ENCODE measurements around the gene AUTS2. TPM values are rescaled to one million over a fixed set of nuclear protein-coding genes. Genes with fewer than 3 reads are reported as not detected.
A peak's percentile ranks its signal among the peaks of the same experiment; 100 is the strongest.

Gene AUTS2
- total RNA-seq, 5 donors from 2014 or later (not counting 1 experiment from before 2014, with no cell fraction given): 10.6 to 66.2 (median 37.6) TPM

DNA sequence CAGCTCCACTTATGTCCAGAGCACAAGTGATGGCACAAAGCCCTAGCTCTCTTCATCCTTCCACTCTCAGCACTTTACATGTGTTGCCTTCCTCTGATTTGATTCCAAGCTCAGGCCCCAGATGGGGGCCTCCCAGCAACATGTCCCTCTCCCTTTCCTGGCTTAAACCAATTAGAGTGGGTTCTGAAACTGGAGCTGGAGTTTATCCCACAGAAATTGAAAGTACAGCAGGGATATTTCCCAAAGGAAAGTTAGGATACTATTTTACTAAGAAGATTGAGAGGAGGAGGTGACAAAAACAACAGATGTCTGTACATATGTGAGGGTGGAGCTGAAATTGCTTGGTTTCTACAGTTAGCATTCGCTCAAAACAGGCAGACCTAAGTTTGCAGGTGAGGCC, 724.6 kb downstream of the AUTS2 start:
- Mint-ChIP-seq H3K4me3 (no peak overlapping the region), H3K27me3 (no peaks in the 10 kb centered on the region), H3K36me3 (no peaks in the 10 kb centered on the region), H3K27ac (peak overlapping the region in 1 of 2 donors; percentile 59), H3K4me1 (peaks cover 11 to 29% (median 20%) of the 10 kb centered on the region in 3 donors), H3K9me3 (peaks cover 0 to 4% (median 1%) of the 10 kb centered on the region in 3 donors)
- ChIA-PET POLR2A (interaction anchor here in 1 of 2 donors (0.5 kb wide), 1 partner anchor 50 kb away, joined by 3 read pairs; no protein-coding TSS in a partner anchor), CTCF (no interaction called here)
- Histone ChIP-seq H3K36me3 (ENCODE audit: control insufficient read depth in 2 of 2, extremely low read depth in 1 of 2, insufficient read depth in 1 of 2, low read length in 1 of 2) (no peaks in the 10 kb centered on the region), H3K4me3 (ENCODE audit: control insufficient read depth in 1 of 2, extremely low read depth in 1 of 2, low read length in 1 of 2) (no peak overlapping the region), H3K9me3 (no peaks in the 10 kb centered on the region), H3K27ac (ENCODE audit: low read length) (no peak overlapping the region), H3K4me1 (ENCODE audit: control insufficient read depth in 1 of 2, extremely low read depth in 1 of 2, insufficient read depth in 2 of 2, low read length in 2 of 2) (peaks cover 6 to 26% of the 10 kb centered on the region in 2 experiments), H3K27me3 (replicated peaks in 1 of 2; ENCODE audit: control insufficient read depth in 2 of 2, extremely low read depth in 1 of 2, insufficient read depth in 2 of 2, low read length in 1 of 2) (no peaks in the 10 kb centered on the region)
- DNase-seq (no peak), ATAC-seq (replicated peaks in 1 of 4) (no peak)
- WGBS (ENCODE audit: insufficient coverage): 50% methylated on average over 1 of the region's 1 CpG

DNA sequence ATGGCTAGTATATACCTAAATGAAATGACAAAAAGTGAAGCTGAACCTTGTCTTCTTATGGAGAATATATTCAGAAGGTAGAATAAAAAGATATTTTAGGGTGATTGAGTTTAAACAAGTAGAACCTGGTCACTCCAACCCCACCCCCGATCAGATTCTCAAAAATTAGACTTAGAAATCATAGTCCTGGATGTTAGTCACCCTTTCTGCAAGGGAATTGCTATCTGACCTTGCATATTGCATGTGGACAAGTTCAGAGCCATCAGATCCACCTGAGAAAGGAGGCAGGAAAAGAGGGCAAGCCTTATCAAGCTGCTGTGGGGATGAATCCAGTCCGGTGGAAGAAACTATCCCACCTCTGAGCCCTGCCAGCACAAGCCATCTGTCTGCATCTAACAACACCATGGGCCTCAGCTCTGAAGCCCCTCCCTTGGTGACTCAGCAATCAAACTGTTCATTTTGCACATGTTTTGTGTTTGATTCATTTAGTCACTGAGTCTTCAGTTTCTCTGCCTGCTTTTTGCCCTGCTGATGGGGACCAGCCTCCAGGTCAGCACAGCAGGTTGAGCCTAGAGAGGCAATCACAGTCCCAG, 727.3 kb downstream of the AUTS2 start:
- H3K9me3 ChIP-seq: no peaks in the 10 kb centered on the region
- H3K36me3 Mint-ChIP-seq: no peaks in the 10 kb centered on the region
- H3K27me3 Mint-ChIP-seq: no peaks in the 10 kb centered on the region
- no CpG with 5 or more reads among the region's 2 CpGs for WGBS (ENCODE audit: insufficient coverage)
- peaks cover 2 to 3% (median 3%) of the 10 kb centered on the region in 3 donors for H3K4me1 Mint-ChIP-seq
- no peak overlapping the region for H3K27ac Mint-ChIP-seq
- H3K36me3 ChIP-seq (ENCODE audit: control insufficient read depth in 2 of 2, extremely low read depth in 1 of 2, insufficient read depth in 1 of 2, low read length in 1 of 2): no peaks in the 10 kb centered on the region
- CTCF ChIA-PET: no interaction called here
- H3K4me3 ChIP-seq (ENCODE audit: control insufficient read depth in 1 of 2, extremely low read depth in 1 of 2, low read length in 1 of 2): no peak overlapping the region
- peaks cover 0 to 8% (median 6%) of the 10 kb centered on the region in 3 donors for H3K9me3 Mint-ChIP-seq
- DNase-seq (no peak), ATAC-seq (replicated peaks in 1 of 4) (peak in 1 of 4 experiments; percentile 27)
- H3K27ac ChIP-seq (ENCODE audit: low read length): no peak overlapping the region
- H3K4me3 Mint-ChIP-seq: no peak overlapping the region
- peaks cover 0 to 6% of the 10 kb centered on the region in 2 experiments for H3K4me1 ChIP-seq (ENCODE audit: control insufficient read depth in 1 of 2, extremely low read depth in 1 of 2, insufficient read depth in 2 of 2, low read length in 2 of 2)
- POLR2A ChIA-PET: no interaction called here
- H3K27me3 ChIP-seq (replicated peaks in 1 of 2; ENCODE audit: control insufficient read depth in 2 of 2, extremely low read depth in 1 of 2, insufficient read depth in 2 of 2, low read length in 1 of 2): no peaks in the 10 kb centered on the region

GRCh38 chr7:70334295-70334694, 736.0 kb downstream of the AUTS2 start:
- Mint-ChIP-seq H3K36me3 (no peaks in the 10 kb centered on the region), H3K27me3 (no peaks in the 10 kb centered on the region), H3K9me3 (peaks cover 0 to 8% (median 5%) of the 10 kb centered on the region in 3 donors), H3K4me3 (peak overlapping the region in 1 of 3 donors; percentile 61), H3K4me1 (peaks cover 18 to 24% (median 23%) of the 10 kb centered on the region in 3 donors), H3K27ac (peak overlapping the region in 1 of 2 donors; percentile 81)
- ATAC-seq (replicated peaks in 1 of 4): no peak
- no peaks in the 10 kb centered on the region for H3K36me3 ChIP-seq (ENCODE audit: control insufficient read depth in 2 of 2, extremely low read depth in 1 of 2, insufficient read depth in 1 of 2, low read length in 1 of 2)
- no peaks in the 10 kb centered on the region for H3K27me3 ChIP-seq (replicated peaks in 1 of 2; ENCODE audit: control insufficient read depth in 2 of 2, extremely low read depth in 1 of 2, insufficient read depth in 2 of 2, low read length in 1 of 2)
- no peak overlapping the region for H3K27ac ChIP-seq (ENCODE audit: low read length)
- ChIA-PET CTCF (interaction anchor here in 1 of 2 donors (1.0 kb wide), 1 partner anchor 27 kb away, joined by 3 read pairs; no protein-coding TSS in a partner anchor), POLR2A (no interaction called here)
- 60% methylated on average over 1 of the region's 2 CpGs for WGBS (ENCODE audit: insufficient coverage)
- H3K4me3 ChIP-seq (ENCODE audit: control insufficient read depth in 1 of 2, extremely low read depth in 1 of 2, low read length in 1 of 2): no peak overlapping the region
- no peak for DNase-seq
- no peaks in the 10 kb centered on the region for H3K9me3 ChIP-seq
- H3K4me1 ChIP-seq (ENCODE audit: control insufficient read depth in 1 of 2, extremely low read depth in 1 of 2, insufficient read depth in 2 of 2, low read length in 2 of 2): peaks cover 10 to 23% of the 10 kb centered on the region in 2 experiments

DNA sequence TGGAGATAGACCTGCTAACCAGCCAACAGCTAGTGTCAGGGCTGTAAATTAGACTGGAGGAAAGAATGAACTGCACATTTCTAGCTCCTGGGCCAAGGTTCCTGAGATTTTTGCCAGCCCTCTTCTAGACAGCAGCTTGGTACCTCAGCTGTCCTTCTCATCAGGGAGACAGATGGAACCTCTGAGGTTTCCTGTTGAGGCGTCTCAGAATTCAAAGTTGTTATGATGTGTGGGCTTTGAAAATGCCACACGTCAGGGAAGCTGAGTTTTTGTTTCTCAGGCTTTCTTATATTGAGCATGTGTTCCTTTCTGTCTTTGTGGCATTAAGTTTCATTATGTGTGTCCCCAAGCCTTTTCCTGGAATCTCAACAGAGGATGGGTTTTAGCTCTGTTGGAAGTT, 736.6 kb downstream of the AUTS2 start:
- Histone ChIP-seq H3K4me3 (ENCODE audit: control insufficient read depth in 1 of 2, extremely low read depth in 1 of 2, low read length in 1 of 2) (peak overlapping the region in 1 of 2 donors; percentile 10), H3K9me3 (no peaks in the 10 kb centered on the region), H3K4me1 (ENCODE audit: control insufficient read depth in 1 of 2, extremely low read depth in 1 of 2, insufficient read depth in 2 of 2, low read length in 2 of 2) (peaks cover 10 to 23% of the 10 kb centered on the region in 2 experiments), H3K36me3 (ENCODE audit: control insufficient read depth in 2 of 2, extremely low read depth in 1 of 2, insufficient read depth in 1 of 2, low read length in 1 of 2) (no peaks in the 10 kb centered on the region), H3K27me3 (replicated peaks in 1 of 2; ENCODE audit: control insufficient read depth in 2 of 2, extremely low read depth in 1 of 2, insufficient read depth in 2 of 2, low read length in 1 of 2) (no peaks in the 10 kb centered on the region), H3K27ac (ENCODE audit: low read length) (peak overlapping the region; percentile 3)
- Mint-ChIP-seq H3K4me3 (peak overlapping the region in 1 of 3 donors; percentile 61), H3K27me3 (no peaks in the 10 kb centered on the region), H3K9me3 (peaks cover 0 to 5% (median 3%) of the 10 kb centered on the region in 3 donors), H3K36me3 (no peaks in the 10 kb centered on the region), H3K27ac (peak overlapping the region; percentile 54 to 81), H3K4me1 (peaks cover 18 to 24% (median 23%) of the 10 kb centered on the region in 3 donors)
- CTCF ChIA-PET: interaction anchor here in 1 of 2 donors (1.0 kb wide), 1 partner anchor 27 kb away, joined by 3 read pairs; no protein-coding TSS in a partner anchor
- WGBS (ENCODE audit: insufficient coverage): 0% methylated on average over 2 of the region's 2 CpGs
- POLR2A ChIA-PET: no interaction called here
- ATAC-seq (replicated peaks in 1 of 4) (peak; percentile 65 to 99 (median 86)), DNase-seq (peak in 12 of 35 experiments; percentile 1 to 46 (median 8))

- H3K27me3 ChIP-seq (replicated peaks in 1 of 2; ENCODE audit: control insufficient read depth in 2 of 2, extremely low read depth in 1 of 2, insufficient read depth in 2 of 2, low read length in 1 of 2): no peaks in the 10 kb centered on the region
- ATAC-seq (replicated peaks in 1 of 4) (no peak), DNase-seq (no peak)
- Mint-ChIP-seq H3K4me1 (peaks cover 18 to 24% (median 23%) of the 10 kb centered on the region in 3 donors), H3K27me3 (no peaks in the 10 kb centered on the region), H3K4me3 (no peak overlapping the region), H3K9me3 (no peaks in the 10 kb centered on the region), H3K27ac (no peak overlapping the region), H3K36me3 (no peaks in the 10 kb centered on the region)
- CTCF ChIA-PET: no interaction called here
- H3K36me3 ChIP-seq (ENCODE audit: control insufficient read depth in 2 of 2, extremely low read depth in 1 of 2, insufficient read depth in 1 of 2, low read length in 1 of 2): no peaks in the 10 kb centered on the region
- no peaks in the 10 kb centered on the region for H3K9me3 ChIP-seq
- no CpG with 5 or more reads among the region's 3 CpGs for WGBS (ENCODE audit: insufficient coverage)
- POLR2A ChIA-PET: interaction anchor here in 1 of 2 donors (0.7 kb wide), 1 partner anchor 273 kb away, joined by 3 read pairs; no protein-coding TSS in a partner anchor
- peaks cover 10 to 23% of the 10 kb centered on the region in 2 experiments for H3K4me1 ChIP-seq (ENCODE audit: control insufficient read depth in 1 of 2, extremely low read depth in 1 of 2, insufficient read depth in 2 of 2, low read length in 2 of 2)
- H3K4me3 ChIP-seq (ENCODE audit: control insufficient read depth in 1 of 2, extremely low read depth in 1 of 2, low read length in 1 of 2): no peak overlapping the region
- no peak overlapping the region for H3K27ac ChIP-seq (ENCODE audit: low read length)
These were observed 738.3 kb downstream of the AUTS2 start for GRCh38 chr7:70336536-70336935.

DNA sequence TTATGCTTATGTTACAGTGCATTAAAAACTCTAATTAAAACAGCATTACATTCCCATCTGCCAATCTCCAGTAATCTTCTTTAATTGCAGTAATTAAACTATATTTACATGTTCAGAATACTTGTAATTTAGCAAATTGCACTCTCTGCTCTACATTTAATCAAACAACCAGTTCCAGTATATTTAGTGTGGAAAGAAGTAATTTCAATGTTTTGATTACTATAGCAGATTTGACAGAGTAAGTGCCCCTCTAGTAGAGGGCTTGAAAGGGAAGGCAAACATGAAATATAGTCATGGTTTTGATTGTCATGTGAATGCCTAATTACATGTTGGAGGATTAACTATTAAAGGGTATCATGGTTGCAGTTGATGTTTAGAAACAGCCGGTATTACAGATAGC, 739.7 kb downstream of the AUTS2 start:
- WGBS (ENCODE audit: insufficient coverage): no CpG with 5 or more reads among the region's 1 CpG
- no peak for ATAC-seq (replicated peaks in 1 of 4)
- CTCF ChIA-PET: no interaction called here

More for the DNA sequence above, 739.7 kb downstream of the AUTS2 start:
- Histone ChIP-seq H3K27me3 (replicated peaks in 1 of 2; ENCODE audit: control insufficient read depth in 2 of 2, extremely low read depth in 1 of 2, insufficient read depth in 2 of 2, low read length in 1 of 2) (no peaks in the 10 kb centered on the region), H3K36me3 (ENCODE audit: control insufficient read depth in 2 of 2, extremely low read depth in 1 of 2, insufficient read depth in 1 of 2, low read length in 1 of 2) (no peaks in the 10 kb centered on the region), H3K4me3 (ENCODE audit: control insufficient read depth in 1 of 2, extremely low read depth in 1 of 2, low read length in 1 of 2) (no peak overlapping the region), H3K4me1 (ENCODE audit: control insufficient read depth in 1 of 2, extremely low read depth in 1 of 2, insufficient read depth in 2 of 2, low read length in 2 of 2) (peaks cover 10 to 23% of the 10 kb centered on the region in 2 experiments), H3K9me3 (no peaks in the 10 kb centered on the region), H3K27ac (ENCODE audit: low read length) (no peak overlapping the region)
- no peak overlapping the region for H3K4me3 Mint-ChIP-seq
- H3K27me3 Mint-ChIP-seq: no peaks in the 10 kb centered on the region
- H3K4me1 Mint-ChIP-seq: peaks cover 18 to 24% (median 23%) of the 10 kb centered on the region in 3 donors
- H3K27ac Mint-ChIP-seq: no peak overlapping the region
- no peak for DNase-seq
- H3K36me3 Mint-ChIP-seq: no peaks in the 10 kb centered on the region
- H3K9me3 Mint-ChIP-seq: no peaks in the 10 kb centered on the region
- POLR2A ChIA-PET: no interaction called here

All from T-cell (primary cell).